ENCODE measurements around the gene AK2. TPM values are rescaled to one million over a fixed set of nuclear protein-coding genes. Genes with fewer than 3 reads are reported as not detected.
A peak's percentile ranks its signal among the peaks of the same experiment; 100 is the strongest.

Gene AK2
- total RNA-seq, 1 donor from 2014 or later = 94.6 TPM

DNA sequence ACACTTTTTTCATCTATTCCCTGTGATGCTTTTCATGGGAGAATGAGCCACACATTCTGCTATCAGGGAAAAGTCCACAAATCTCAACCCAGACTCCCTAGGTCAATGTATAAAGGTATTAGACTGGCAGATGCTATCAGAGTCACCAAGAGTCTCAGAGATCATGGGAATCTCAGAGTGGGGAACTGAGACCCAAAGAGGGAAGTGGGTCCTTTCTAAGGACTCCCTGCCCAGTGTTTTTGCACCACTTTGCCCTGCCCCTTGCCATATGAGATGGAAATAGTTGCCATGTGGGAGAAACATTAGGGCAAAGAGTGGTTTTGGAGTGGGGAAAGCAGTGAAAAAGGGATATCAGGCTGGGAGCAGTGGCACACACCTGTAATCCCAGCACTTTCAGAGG lies 25.2 kb upstream of the AK2 start:
- Mint-ChIP-seq H3K9me3 (ENCODE audit: unreplicated experiment) (peaks cover 29% of the 10 kb centered on the region), H3K27me3 (ENCODE audit: unreplicated experiment) (no peaks in the 10 kb centered on the region), H3K4me3 (ENCODE audit: unreplicated experiment) (no peak overlapping the region), H3K4me1 (ENCODE audit: unreplicated experiment) (peaks cover 23% of the 10 kb centered on the region), H3K36me3 (ENCODE audit: unreplicated experiment) (peaks cover 3% of the 10 kb centered on the region), H3K27ac (ENCODE audit: unreplicated experiment) (no peak overlapping the region)
- TF ChIP-seq CTCF (IDR thresholded peaks at IDR 0.05) = no peak
- no peak for DNase-seq (ENCODE audit: extremely low spot score, unreplicated experiment)

DNA sequence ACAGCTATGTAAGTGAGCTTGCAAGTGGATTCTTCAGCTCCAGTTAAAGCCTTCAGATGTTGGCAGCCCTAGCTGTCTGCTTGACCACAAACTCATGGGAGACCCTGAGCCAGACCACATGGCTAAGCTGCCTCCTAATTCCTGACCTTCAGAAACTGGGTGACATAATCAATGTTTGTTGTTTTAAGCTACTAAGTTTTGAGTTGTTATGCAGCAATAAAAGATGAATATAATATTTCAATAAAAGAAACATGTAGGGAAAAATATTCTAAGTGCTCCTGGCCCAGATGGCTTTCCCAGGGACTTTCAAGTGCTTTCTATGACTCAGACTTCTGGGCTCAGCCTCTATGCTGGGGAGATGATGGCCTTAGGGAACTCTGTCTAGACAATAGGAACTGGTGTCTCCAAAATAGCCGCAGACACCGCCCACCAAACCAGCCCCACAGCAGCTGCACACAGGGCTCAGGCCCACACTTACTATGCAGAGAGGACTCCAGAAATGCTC lies 23.9 kb upstream of the AK2 start:
- H3K4me3 Mint-ChIP-seq (ENCODE audit: unreplicated experiment) = no peak overlapping the region
- H3K27me3 Mint-ChIP-seq (ENCODE audit: unreplicated experiment) = no peaks in the 10 kb centered on the region
- H3K27ac Mint-ChIP-seq (ENCODE audit: unreplicated experiment) = peak overlapping the region; percentile 84
- DNase-seq (ENCODE audit: extremely low spot score, unreplicated experiment) = peak; percentile 92
- no peak for TF ChIP-seq CTCF (IDR thresholded peaks at IDR 0.05)
- H3K9me3 Mint-ChIP-seq (ENCODE audit: unreplicated experiment) = peaks cover 18% of the 10 kb centered on the region
- H3K4me1 Mint-ChIP-seq (ENCODE audit: unreplicated experiment) = peaks cover 23% of the 10 kb centered on the region
- H3K36me3 Mint-ChIP-seq (ENCODE audit: unreplicated experiment) = peaks cover 3% of the 10 kb centered on the region

GRCh38 chr1:33057095-33057494 lies 20.4 kb upstream of the AK2 start:
- Mint-ChIP-seq H3K4me1 (ENCODE audit: unreplicated experiment) (peaks cover 25% of the 10 kb centered on the region), H3K4me3 (ENCODE audit: unreplicated experiment) (no peak overlapping the region), H3K27me3 (ENCODE audit: unreplicated experiment) (no peaks in the 10 kb centered on the region), H3K27ac (ENCODE audit: unreplicated experiment) (no peak overlapping the region), H3K9me3 (ENCODE audit: unreplicated experiment) (no peaks in the 10 kb centered on the region), H3K36me3 (ENCODE audit: unreplicated experiment) (no peaks in the 10 kb centered on the region)
- DNase-seq (ENCODE audit: extremely low spot score, unreplicated experiment) = no peak
- no peak for TF ChIP-seq CTCF (IDR thresholded peaks at IDR 0.05)

GRCh38 chr1:33056426-33056825 lies 19.7 kb upstream of the AK2 start:
- Mint-ChIP-seq H3K27me3 (ENCODE audit: unreplicated experiment) (no peaks in the 10 kb centered on the region), H3K9me3 (ENCODE audit: unreplicated experiment) (no peaks in the 10 kb centered on the region), H3K4me3 (ENCODE audit: unreplicated experiment) (no peak overlapping the region), H3K4me1 (ENCODE audit: unreplicated experiment) (peaks cover 22% of the 10 kb centered on the region), H3K36me3 (ENCODE audit: unreplicated experiment) (no peaks in the 10 kb centered on the region), H3K27ac (ENCODE audit: unreplicated experiment) (no peak overlapping the region)
- TF ChIP-seq CTCF (IDR thresholded peaks at IDR 0.05) = no peak
- DNase-seq (ENCODE audit: extremely low spot score, unreplicated experiment) = no peak

DNA sequence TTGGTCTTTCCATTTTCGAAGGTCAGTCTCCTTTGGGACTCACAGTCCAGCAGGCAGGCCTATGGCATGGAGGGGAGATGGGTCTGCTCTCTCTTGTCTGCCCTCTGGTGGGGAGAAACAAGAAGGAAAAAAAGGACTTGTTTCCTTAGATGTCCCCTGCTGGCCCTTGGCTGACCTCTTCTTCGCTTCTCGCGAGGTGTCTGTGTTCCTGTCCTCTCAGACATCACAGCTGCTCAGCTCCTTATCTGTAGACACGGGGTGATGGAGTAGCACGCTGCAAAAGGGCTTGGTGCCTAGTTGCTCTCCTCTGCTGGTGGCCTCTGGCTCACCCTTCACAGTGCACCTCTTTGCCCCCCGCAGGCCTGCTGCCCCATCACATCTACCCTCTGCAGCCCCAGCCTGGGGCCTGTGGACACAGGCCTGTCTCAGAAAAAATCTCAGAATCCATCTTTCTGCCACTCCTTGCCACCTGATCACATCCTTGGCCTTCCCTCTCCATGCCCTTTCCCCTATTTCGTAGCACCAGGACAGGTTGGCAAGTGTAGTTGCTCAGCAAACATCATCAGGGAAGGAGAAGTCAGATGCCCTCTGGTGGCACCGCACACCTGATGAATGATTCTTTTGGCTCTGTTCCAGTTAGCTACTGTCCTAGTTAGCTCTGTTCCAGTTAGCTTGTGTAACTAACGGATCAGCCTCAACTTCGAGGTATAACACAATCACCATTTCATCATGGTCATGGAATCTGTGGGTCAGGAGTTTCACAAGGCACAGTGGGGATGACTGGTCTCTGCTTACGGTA lies 18.7 kb upstream of the AK2 start:
- Mint-ChIP-seq H3K9me3 (ENCODE audit: unreplicated experiment) (no peaks in the 10 kb centered on the region), H3K27me3 (ENCODE audit: unreplicated experiment) (no peaks in the 10 kb centered on the region), H3K36me3 (ENCODE audit: unreplicated experiment) (no peaks in the 10 kb centered on the region), H3K4me1 (ENCODE audit: unreplicated experiment) (peaks cover 15% of the 10 kb centered on the region), H3K4me3 (ENCODE audit: unreplicated experiment) (no peak overlapping the region), H3K27ac (ENCODE audit: unreplicated experiment) (no peak overlapping the region)
- TF ChIP-seq CTCF (IDR thresholded peaks at IDR 0.05) = peak; percentile 79
- DNase-seq (ENCODE audit: extremely low spot score, unreplicated experiment) = no peak
